H1 (cell line): Measurements from ENCODE around the gene MRPL19. TPM values are rescaled to one million over a fixed set of nuclear protein-coding genes. Genes with fewer than 3 reads are reported as not detected.

Source experiments
- CTCF ChIA-PET: fragments of 300-600 bp; sonication (Branson Sonifier 250); formaldehyde crosslinking; loops from one replicate; lab custom pipeline; 2021; ENCODE audit not compliant: partially characterized antibody; lab: Charles Lee
- POLR2A ChIA-PET: fragments of 300-600 bp; sonication (Branson Sonifier 250); formaldehyde crosslinking; loops from one replicate; lab custom pipeline; 2021; ENCODE audit warnings: inconsistent platforms; ENCODE audit not compliant: partially characterized antibody; lab: Charles Lee
- DNase-seq, 2 experiments: peaks; one replicate each; pipeline versions ENCODE4 v3.0.0 to v3.0.0-alpha.2; 2010 to 2022; ENCODE audit warnings: low spot score in 2 of 2, low read depth in 1 of 2, mixed read lengths in 1 of 2
- FAIRE-seq: peaks from 2 replicates; lab custom pipeline; 2011; peaks lifted over from hg19 to GRCh38; lab: Jason Lieb, UNC
- H2AFZ ChIP-seq: 2 replicates; pipeline ENCODE4 v1.8.1; 2012; ENCODE audit warnings: low read length, inconsistent platforms
- H2AK5ac ChIP-seq: 2 replicates; pipeline ENCODE4 v1.6.1; 2013; ENCODE audit warnings: low read depth, low read length
- H2BK120ac ChIP-seq: replicated peaks from 2 replicates; pipeline ENCODE3; 2013; ENCODE audit warnings: low read depth, low read length, inconsistent platforms
- H2BK12ac ChIP-seq: 2 replicates; pipeline ENCODE4 v1.6.1; 2013; ENCODE audit warnings: low read depth, low read length
- H2BK15ac ChIP-seq: 2 replicates; pipeline ENCODE4 v1.6.1; 2013; ENCODE audit warnings: low read length
- H2BK20ac ChIP-seq: 2 replicates; pipeline ENCODE4 v1.6.1; 2013; ENCODE audit warnings: low read length
- H2BK5ac ChIP-seq: 2 replicates; pipeline ENCODE4 v1.6.1; 2013; ENCODE audit warnings: low read depth, low read length
- H3K14ac ChIP-seq: 2 replicates; pipeline ENCODE4 v1.6.1; 2013; ENCODE audit warnings: inconsistent platforms; ENCODE audit not compliant: insufficient read length
- H3K18ac ChIP-seq: 2 replicates; pipeline ENCODE4 v1.6.1; 2013; ENCODE audit warnings: low read length; ENCODE audit errors: extremely low read depth
- H3K23ac ChIP-seq: 2 replicates; pipeline ENCODE4 v1.6.1; 2013; ENCODE audit warnings: inconsistent platforms; ENCODE audit not compliant: insufficient read length
- H3K23me2 ChIP-seq: 2 replicates; pipeline ENCODE4 v1.6.1; 2013; ENCODE audit warnings: low read depth, low read length
- H3K27ac ChIP-seq: 2 replicates; pipeline ENCODE4 v1.6.1; 2011; ENCODE audit warnings: low read depth, low read length, inconsistent platforms
- H3K27me3 ChIP-seq, 4 experiments: replicated peaks in 1 of 4; 1 replicate in 1 of 4; 2 replicates in 3 of 4; pipeline versions ENCODE4 v1.6.1 to v1.8.1; 2011 to 2013; ENCODE audit warnings: low read length in 3 of 4, mild to moderate bottlenecking in 3 of 4, inconsistent platforms in 2 of 4, mixed read lengths in 2 of 4, moderate library complexity in 1 of 4; ENCODE audit not compliant: control insufficient read depth in 3 of 4, insufficient read depth in 3 of 4; ENCODE audit errors: extremely low read depth in 1 of 4
- H3K36me3 ChIP-seq, 4 experiments: 2 replicates each; pipeline versions ENCODE4 v1.6.1 to v1.8.1; 2011 to 2013; ENCODE audit warnings: mild to moderate bottlenecking in 4 of 4, low read length in 3 of 4, moderate library complexity in 2 of 4, control low read depth in 1 of 4, inconsistent platforms in 1 of 4; ENCODE audit not compliant: insufficient read depth in 4 of 4, control insufficient read depth in 2 of 4
- H3K4ac ChIP-seq: replicated peaks from 2 replicates; pipeline ENCODE3; 2013; ENCODE audit warnings: low read length, low read depth, mixed read lengths, inconsistent platforms; ENCODE audit not compliant: insufficient read length
- H3K4me1 ChIP-seq, 4 experiments: replicated peaks in 1 of 4; 1 replicate in 1 of 4; 2 replicates in 3 of 4; pipeline versions ENCODE4 v1.6.1 to v1.8.1; 2011 to 2013; ENCODE audit warnings: low read length in 3 of 4, inconsistent platforms in 2 of 4, mixed read lengths in 1 of 4; ENCODE audit not compliant: insufficient read depth in 4 of 4, control insufficient read depth in 3 of 4
- H3K4me2 ChIP-seq, 2 experiments: 2 replicates each; pipeline versions ENCODE4 v1.6.1 to v1.8.1; 2011 to 2013; ENCODE audit warnings: low read depth in 2 of 2, low read length in 2 of 2, control low read depth in 1 of 2, inconsistent platforms in 1 of 2, mild to moderate bottlenecking in 1 of 2; ENCODE audit not compliant: insufficient read depth in 1 of 2
- H3K4me3 ChIP-seq, 4 experiments: fragments of 200-600, 300-600 bp in 1 of 4; sonication (generic), shearing (Covaris generic), sonication (Bioruptor Twin) in 1 of 4; 2 replicates each; pipeline versions ENCODE4 v1.5.1 to v1.8.1; 2011 to 2016; ENCODE audit warnings: low read length in 4 of 4, low read depth in 3 of 4, control low read depth in 2 of 4, inconsistent platforms in 2 of 4, mild to moderate bottlenecking in 2 of 4, mixed read lengths in 1 of 4, moderate library complexity in 1 of 4; ENCODE audit not compliant: insufficient read depth in 2 of 4; ENCODE audit errors: extremely low read depth in 1 of 4
- H3K56ac ChIP-seq: replicated peaks from 2 replicates; pipeline ENCODE3; 2013; ENCODE audit warnings: low read depth, mild to moderate bottlenecking, mixed read lengths, low read length, inconsistent platforms; ENCODE audit not compliant: insufficient read length
- H3K79me1 ChIP-seq: 2 replicates; pipeline ENCODE4 v1.6.1; 2013; ENCODE audit warnings: low read depth, low read length, control low read depth
- H3K79me2 ChIP-seq, 2 experiments: 2 replicates each; pipeline versions ENCODE4 v1.6.1 to v1.8.1; 2012 to 2013; ENCODE audit warnings: low read length in 2 of 2, mild to moderate bottlenecking in 2 of 2, inconsistent platforms in 1 of 2; ENCODE audit not compliant: insufficient read depth in 2 of 2, control insufficient read depth in 1 of 2
- H3K9ac ChIP-seq, 4 experiments: replicated peaks in 1 of 4; 1 replicate in 1 of 4; 2 replicates in 3 of 4; pipeline versions ENCODE4 v1.6.1 to v1.8.1; 2011 to 2013; ENCODE audit warnings: low read depth in 3 of 4, low read length in 3 of 4, control low read depth in 2 of 4, mild to moderate bottlenecking in 2 of 4, moderate library complexity in 2 of 4, inconsistent platforms in 1 of 4; ENCODE audit errors: extremely low read depth in 1 of 4
- H3K9me3 ChIP-seq, 2 experiments: 2 replicates each; pipeline versions ENCODE4 v1.6.1 to v1.8.1; 2012 to 2013; ENCODE audit warnings: mild to moderate bottlenecking in 2 of 2, moderate library complexity in 2 of 2, control low read depth in 1 of 2, inconsistent platforms in 1 of 2, low read depth in 1 of 2, low read length in 1 of 2, mixed read lengths in 1 of 2; ENCODE audit not compliant: insufficient read depth in 2 of 2
- H4K20me1 ChIP-seq, 2 experiments: replicated peaks in 1 of 2; 2 replicates each; pipeline versions ENCODE3 to v1.8.1; 2011 to 2013; ENCODE audit warnings: inconsistent platforms in 2 of 2, low read length in 2 of 2, mild to moderate bottlenecking in 1 of 2; ENCODE audit not compliant: insufficient read depth in 2 of 2, control insufficient read depth in 1 of 2
- H4K5ac ChIP-seq: 2 replicates; pipeline ENCODE4 v1.6.1; 2013; ENCODE audit warnings: low read length, low read depth, mixed read lengths, inconsistent platforms; ENCODE audit not compliant: insufficient read length
- H4K8ac ChIP-seq: 2 replicates; pipeline ENCODE4 v1.8.0; 2013; ENCODE audit warnings: mild to moderate bottlenecking, moderate library complexity, low read length, inconsistent platforms; ENCODE audit not compliant: insufficient read depth; ENCODE audit errors: extremely low read depth
- H4K91ac ChIP-seq: replicated peaks from 2 replicates; pipeline ENCODE3; 2013; ENCODE audit warnings: low read length, mixed read lengths, inconsistent platforms; ENCODE audit not compliant: insufficient read length
- BCL11A ChIP-seq, 2 experiments: IDR thresholded peaks; one replicate each; pipeline ENCODE4 v1.6.1; 2011; ENCODE audit warnings: low read depth in 2 of 2, low read length in 2 of 2, mild to moderate bottlenecking in 2 of 2
- CBX5 ChIP-seq: fragments of 300-800, 300-1000 bp; sonication (generic); IDR thresholded peaks from 2 replicates; pipeline ENCODE4 v1.7.1; 2016; ENCODE audit warnings: antibody characterized with exemption, low read length, low read depth
- CBX8 ChIP-seq: fragments of 300-800, 300-1000 bp; sonication (generic); IDR thresholded peaks from 2 replicates; pipeline ENCODE4 v1.7.1; 2016; ENCODE audit warnings: low read depth, low read length, borderline replicate concordance
- CTCF ChIP-seq, 3 experiments: IDR thresholded peaks; 1 replicate in 2 of 3; 2 replicates in 1 of 3; pipeline versions ENCODE4 v1.5.1 to v1.6.1; 2011; ENCODE audit warnings: low read length in 3 of 3, mild to moderate bottlenecking in 3 of 3, inconsistent platforms in 2 of 3, low read depth in 1 of 3, moderate library complexity in 1 of 3; ENCODE audit not compliant: insufficient read depth in 1 of 3; ENCODE audit errors: control extremely low read depth in 1 of 3
- HDAC2 ChIP-seq, 2 experiments: fragments of 300-600 bp in 1 of 2; sonication (generic) in 1 of 2; IDR thresholded peaks; 2 replicates each; pipeline ENCODE4 v1.6.1; 2011 to 2012; ENCODE audit warnings: low read depth in 2 of 2, low read length in 2 of 2, mild to moderate bottlenecking in 2 of 2, moderate library complexity in 2 of 2, borderline replicate concordance in 1 of 2, inconsistent platforms in 1 of 2
- HDAC6 ChIP-seq: IDR thresholded peaks from one replicate; pipeline ENCODE4 v1.7.1; 2012; ENCODE audit warnings: low read depth, mild to moderate bottlenecking, inconsistent platforms, low read length, moderate library complexity
- JUN ChIP-seq: IDR thresholded peaks from 2 replicates; pipeline ENCODE4 v1.6.1; 2011; ENCODE audit warnings: low read depth, mild to moderate bottlenecking, improper control_type of control experiment, low read length
- MAX ChIP-seq: IDR thresholded peaks from 2 replicates; pipeline ENCODE4 v1.6.1; 2012; ENCODE audit warnings: inconsistent platforms
- SIN3A ChIP-seq, 2 experiments: IDR thresholded peaks in 1 of 2; conservative IDR thresholded peaks in 1 of 2; 2 replicates each; pipeline ENCODE4 v1.6.1; 2011 to 2012; ENCODE audit warnings: low read length in 2 of 2, improper control_type of control experiment in 1 of 2, low read depth in 1 of 2, mild to moderate bottlenecking in 1 of 2
- YY1 ChIP-seq: IDR thresholded peaks from 2 replicates; pipeline ENCODE4 v1.6.1; 2011; ENCODE audit warnings: low read depth, mild to moderate bottlenecking, low read length
- WGBS, 2 experiments: shearing (Covaris generic) in 1 of 2; methylation state at CpG; one replicate each; pipeline versions ENCODE4 v1.1.6 to v1.1.7; 2013 to 2015; ENCODE audit warnings: low lambda C conversion rate in 2 of 2, mixed read lengths in 2 of 2, inconsistent platforms in 1 of 2, low coverage in 1 of 2, missing lambda C conversion rate in 1 of 2; ENCODE audit not compliant: insufficient replicate concordance in 2 of 2, insufficient coverage in 1 of 2, insufficient read length in 1 of 2; ENCODE audit errors: extremely low coverage in 1 of 2, missing lambda C conversion rate in 1 of 2; 5-methylcytosine and 5-hydroxymethylcytosine counted together
- polyA plus RNA-seq, 7 experiments: library from polyadenylated mRNA; depleted of rRNA in 3 of 7; stranded (reverse) in 5 of 7; unstranded in 2 of 7; fragments of >200 nt in 5 of 7; fragments of 200-250 nt in 2 of 7; gene quantifications; 1 replicate in 5 of 7; 2 replicates in 1 of 7; 4 replicates in 1 of 7; pipeline versions ENCODE4 v1.2.1 to v1.2.3, GENCODE V29; 2011 to 2013; ENCODE audit warnings: missing spikeins in 2 of 7, mixed read lengths in 2 of 7
- total RNA-seq: library from RNA; stranded (reverse); fragmentation: NEBNext Ultra II Directional; extraction: Animal tissue kit (Norgen Biotek cat#: 25700); gene quantifications from 2 replicates; pipeline ENCODE4 v1.2.1, GENCODE V29; 2021

Gene MRPL19
- total and polyA plus RNA-seq, 2 of the 8 experiments (the other 6 are each of a cell fraction or from before 2014, with no cell fraction given) = 18.1 to 75.2 TPM

- no peak overlapping the region for H3K27ac ChIP-seq
- no peaks in the 10 kb centered on the region for H4K20me1 ChIP-seq
- no peak overlapping the region for H4K8ac ChIP-seq
- H3K4me1 ChIP-seq = no peaks in the 10 kb centered on the region
- no peak overlapping the region for H3K56ac ChIP-seq
- no peak overlapping the region for H2BK120ac ChIP-seq
- no peak overlapping the region for H3K18ac ChIP-seq
- DNase-seq (no peak), FAIRE-seq (no peak)
- H3K14ac ChIP-seq = no peak overlapping the region
- no peak overlapping the region for H4K91ac ChIP-seq
- no peak overlapping the region for H4K5ac ChIP-seq
- H3K4me3 ChIP-seq = no peak overlapping the region
- H3K23me2 ChIP-seq = no peaks in the 10 kb centered on the region
- H2BK12ac ChIP-seq = no peak overlapping the region
- no peak overlapping the region for H3K4ac ChIP-seq
- H2BK20ac ChIP-seq = no peak overlapping the region
- H3K23ac ChIP-seq = no peak overlapping the region
- no peaks in the 10 kb centered on the region for H3K79me1 ChIP-seq
- POLR2A ChIA-PET = no interaction called here
- TF ChIP-seq HDAC6 (no peak), CBX5 (no peak), YY1 (no peak), MAX (no peak), CTCF (IDR thresholded peaks at IDR 0.05; ENCODE audit: control extremely low read depth in 1 of 3, insufficient read depth in 1 of 3, low read depth in 1 of 3, low read length in 3 of 3) (no peak), SIN3A (conservative IDR thresholded peaks at IDR 0.05 in 1 of 2, IDR thresholded peaks at IDR 0.05 in 1 of 2; ENCODE audit: low read depth in 1 of 2, low read length in 2 of 2) (no peak), BCL11A (IDR thresholded peaks at IDR 0.05; ENCODE audit: low read depth in 2 of 2, low read length in 2 of 2) (no peak), JUN (no peak), CBX8 (no peak), HDAC2 (IDR thresholded peaks at IDR 0.05; ENCODE audit: borderline replicate concordance in 1 of 2, low read depth in 2 of 2, low read length in 2 of 2) (no peak)
- no peaks in the 10 kb centered on the region for H3K9me3 ChIP-seq
- H3K79me2 ChIP-seq = no peaks in the 10 kb centered on the region
- CTCF ChIA-PET = interaction anchor here (2.7 to 3.3 kb wide), 2 partner anchors 10 to 133 kb away, joined by 10 to 22 read pairs; no protein-coding TSS in a partner anchor
- no peak overlapping the region for H2BK5ac ChIP-seq
- 95% methylated on average over 8 of the region's 8 CpGs; no CpG with 5 or more reads in 1 of the 2 experiments for WGBS, 2 experiments
- no peak overlapping the region for H3K4me2 ChIP-seq
- H3K9ac ChIP-seq = no peak overlapping the region
- H2BK15ac ChIP-seq = no peak overlapping the region
- H3K27me3 ChIP-seq = no peaks in the 10 kb centered on the region
- H2AK5ac ChIP-seq = no peak overlapping the region
- 0 out of 2 replicates have a peak overlapping the region, but pooled peaks have one; percentile 8 for H2AFZ ChIP-seq
- no peaks in the 10 kb centered on the region; a peak in 1 of 8 replicates for H3K36me3 ChIP-seq
Observed at GRCh38 chr2:75598589-75599155, 47.9 kb upstream of the MRPL19 start.
